Measurements from ENCODE around the gene TUBGCP2.

Gene TUBGCP2

DNA sequence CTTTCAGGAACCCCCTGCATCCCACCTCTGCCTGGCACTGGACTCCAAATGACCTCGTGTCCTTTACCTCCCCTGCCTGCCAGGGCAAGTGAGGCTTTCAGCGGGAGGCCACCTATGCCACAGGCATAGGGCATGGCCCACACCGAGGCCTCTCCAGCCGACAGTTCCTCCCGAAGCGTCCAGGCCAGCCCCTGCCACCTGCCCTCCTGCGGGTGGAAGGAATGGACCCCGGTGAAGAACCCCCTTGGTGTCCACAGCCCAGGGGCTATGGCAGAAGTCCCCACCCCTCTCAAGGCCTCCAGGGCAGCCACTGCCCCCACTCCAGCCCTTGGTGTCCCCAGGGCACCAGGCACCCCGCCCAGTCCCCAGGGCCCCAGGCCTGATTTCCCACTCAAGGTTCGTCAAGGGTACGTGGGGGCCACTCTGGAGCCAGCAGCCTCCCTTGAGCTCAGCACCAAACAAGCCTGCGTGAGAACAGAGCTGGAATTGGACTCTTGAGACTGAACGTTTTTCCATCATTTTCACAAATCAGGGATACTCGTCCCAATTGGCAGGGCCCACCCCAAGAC lies 46.1 kb upstream of the TUBGCP2 start:
- no peak for DNase-seq (ENCODE audit: low read depth)
- in situ Hi-C loops (cut with HindIII; ENCODE audit: low sequenced_read_pairs): no loop called here
- no peak overlapping the region for H3K4me3 ChIP-seq (ENCODE audit: low read depth, low read length)
- TF ChIP-seq, protein P1, sequence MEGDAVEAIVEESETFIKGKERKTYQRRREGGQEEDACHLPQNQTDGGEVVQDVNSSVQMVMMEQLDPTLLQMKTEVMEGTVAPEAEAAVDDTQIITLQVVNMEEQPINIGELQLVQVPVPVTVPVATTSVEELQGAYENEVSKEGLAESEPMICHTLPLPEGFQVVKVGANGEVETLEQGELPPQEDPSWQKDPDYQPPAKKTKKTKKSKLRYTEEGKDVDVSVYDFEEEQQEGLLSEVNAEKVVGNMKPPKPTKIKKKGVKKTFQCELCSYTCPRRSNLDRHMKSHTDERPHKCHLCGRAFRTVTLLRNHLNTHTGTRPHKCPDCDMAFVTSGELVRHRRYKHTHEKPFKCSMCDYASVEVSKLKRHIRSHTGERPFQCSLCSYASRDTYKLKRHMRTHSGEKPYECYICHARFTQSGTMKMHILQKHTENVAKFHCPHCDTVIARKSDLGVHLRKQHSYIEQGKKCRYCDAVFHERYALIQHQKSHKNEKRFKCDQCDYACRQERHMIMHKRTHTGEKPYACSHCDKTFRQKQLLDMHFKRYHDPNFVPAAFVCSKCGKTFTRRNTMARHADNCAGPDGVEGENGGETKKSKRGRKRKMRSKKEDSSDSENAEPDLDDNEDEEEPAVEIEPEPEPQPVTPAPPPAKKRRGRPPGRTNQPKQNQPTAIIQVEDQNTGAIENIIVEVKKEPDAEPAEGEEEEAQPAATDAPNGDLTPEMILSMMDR (IDR thresholded peaks at IDR 0.05; ENCODE audit: low read depth, low read length, missing control alignments): no peak

DNA sequence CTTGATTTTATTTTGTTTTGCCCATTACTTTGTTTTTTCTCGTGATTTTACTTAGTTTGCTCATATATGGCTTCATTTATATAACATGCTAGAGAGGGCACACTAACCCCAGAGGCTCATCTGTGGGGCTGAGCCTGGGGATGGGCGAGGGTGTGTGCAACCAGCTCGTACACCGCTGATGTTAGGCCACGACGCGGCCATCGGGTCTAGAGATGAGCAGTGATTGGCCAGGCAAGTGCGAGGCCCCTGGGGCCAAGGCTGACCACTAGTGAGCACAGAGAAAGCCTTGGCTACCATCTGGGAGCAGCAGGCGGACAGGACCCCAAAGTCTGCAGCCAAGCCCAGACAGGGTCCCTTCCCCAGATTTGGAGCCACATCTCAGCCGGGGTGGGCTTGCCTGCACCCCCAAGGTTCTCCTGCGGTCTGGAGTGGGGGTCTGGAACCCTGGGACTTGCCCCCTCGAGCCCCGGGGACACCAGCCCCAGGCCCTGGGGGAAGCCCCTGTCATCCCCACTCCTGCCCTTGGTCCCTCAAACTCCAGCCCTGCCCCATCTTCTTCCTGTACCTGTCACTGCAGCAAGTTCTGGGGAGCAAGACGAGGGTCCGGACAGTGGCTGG lies 45.4 kb upstream of the TUBGCP2 start:
- in situ Hi-C loops (cut with HindIII; ENCODE audit: low sequenced_read_pairs): no loop called here
- TF ChIP-seq, protein P1 (IDR thresholded peaks at IDR 0.05; ENCODE audit: low read depth, low read length, missing control alignments): no peak
- no peak overlapping the region for H3K4me3 ChIP-seq (ENCODE audit: low read depth, low read length)
- no peak for DNase-seq (ENCODE audit: low read depth)

DNA sequence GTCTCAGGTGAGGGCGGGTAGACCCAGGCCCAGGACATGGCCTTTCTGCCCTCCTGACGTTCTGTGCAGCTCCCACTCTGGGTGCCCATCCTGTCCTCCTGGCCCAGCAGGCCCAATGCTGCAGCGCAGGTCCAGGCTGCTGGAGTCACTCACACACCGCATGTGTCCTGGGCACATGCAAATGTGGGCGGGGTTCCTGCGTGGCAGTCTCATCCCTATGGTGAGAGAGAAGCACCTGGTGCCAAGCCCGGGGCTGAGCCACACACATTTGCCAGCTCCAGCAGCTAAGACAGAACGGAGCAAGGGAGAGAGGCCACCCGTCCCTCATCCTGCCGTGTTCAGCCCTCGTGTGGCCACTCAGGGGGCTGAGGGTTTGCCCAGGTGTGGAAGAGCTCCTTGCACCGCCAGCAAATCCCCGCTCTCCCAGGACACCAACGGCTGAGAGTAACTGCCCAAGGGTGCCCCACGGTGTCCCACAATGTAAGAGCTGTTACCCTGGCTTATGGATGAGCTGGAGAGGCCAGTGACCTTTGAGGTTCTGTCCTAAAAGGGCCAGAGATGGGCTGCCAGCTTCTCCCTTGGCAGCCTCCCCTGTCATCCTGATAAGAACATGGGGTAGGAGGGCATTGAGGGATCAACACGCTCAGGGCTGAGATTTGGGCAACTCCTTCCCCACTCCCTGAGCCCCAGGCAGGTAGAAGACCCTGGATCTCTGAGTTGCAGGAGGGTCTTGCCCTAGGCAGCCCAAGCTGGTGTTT lies 44.7 kb upstream of the TUBGCP2 start:
- DNase-seq (ENCODE audit: low read depth): no peak
- TF ChIP-seq, protein P1 (IDR thresholded peaks at IDR 0.05; ENCODE audit: low read depth, low read length, missing control alignments): no peak
- H3K4me3 ChIP-seq (ENCODE audit: low read depth, low read length): no peak overlapping the region
- in situ Hi-C loops (cut with HindIII; ENCODE audit: low sequenced_read_pairs): no loop called here

DNA sequence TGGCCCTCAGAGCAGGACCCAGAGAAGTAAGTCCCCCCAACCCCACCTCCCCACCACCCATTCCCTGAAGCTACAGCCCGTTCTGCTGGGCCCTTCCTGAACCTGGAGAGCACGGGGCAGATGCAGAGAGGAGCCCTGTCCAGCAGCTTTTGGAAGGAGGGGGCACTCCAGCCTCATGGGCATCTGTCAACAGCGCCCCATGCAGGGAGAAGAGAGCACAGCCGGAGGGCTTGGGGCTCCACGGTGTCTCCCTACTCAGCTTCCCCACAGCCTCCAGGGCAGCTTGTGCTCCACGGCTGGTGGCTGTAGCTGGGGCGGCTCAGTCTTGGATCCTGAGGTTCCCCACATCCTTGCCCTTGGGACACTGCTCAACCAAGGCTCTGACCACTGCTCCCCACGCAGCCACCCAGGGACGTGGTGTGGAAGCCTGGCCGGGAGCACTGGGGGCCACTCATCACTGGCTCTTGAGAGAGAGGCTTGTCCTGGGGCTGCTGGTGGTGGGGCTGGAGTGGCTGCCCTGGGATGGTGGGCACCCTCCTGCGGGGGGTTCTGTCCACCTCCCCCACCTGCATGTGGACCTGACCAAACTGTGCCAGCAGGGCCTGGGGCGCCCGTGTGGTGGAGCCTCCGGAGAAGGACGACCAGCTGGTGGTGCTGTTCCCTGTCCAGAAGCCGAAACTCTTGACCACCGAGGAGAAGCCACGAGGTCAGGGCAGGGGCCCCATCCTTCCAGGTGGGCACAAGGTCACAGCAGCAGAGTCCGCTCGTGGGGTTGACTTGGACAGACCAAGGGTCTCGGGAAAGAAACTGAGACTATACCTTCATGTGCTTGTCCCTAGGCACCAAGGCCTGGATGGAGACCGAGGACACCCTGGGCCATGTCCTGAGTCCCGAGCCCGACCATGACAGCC lies 43.0 kb upstream of the TUBGCP2 start:
- in situ Hi-C loops (cut with HindIII; ENCODE audit: low sequenced_read_pairs): no loop called here
- TF ChIP-seq, protein P1 (IDR thresholded peaks at IDR 0.05; ENCODE audit: low read depth, low read length, missing control alignments): no peak
- no peak for DNase-seq (ENCODE audit: low read depth)
- no peak overlapping the region for H3K4me3 ChIP-seq (ENCODE audit: low read depth, low read length)

DNA sequence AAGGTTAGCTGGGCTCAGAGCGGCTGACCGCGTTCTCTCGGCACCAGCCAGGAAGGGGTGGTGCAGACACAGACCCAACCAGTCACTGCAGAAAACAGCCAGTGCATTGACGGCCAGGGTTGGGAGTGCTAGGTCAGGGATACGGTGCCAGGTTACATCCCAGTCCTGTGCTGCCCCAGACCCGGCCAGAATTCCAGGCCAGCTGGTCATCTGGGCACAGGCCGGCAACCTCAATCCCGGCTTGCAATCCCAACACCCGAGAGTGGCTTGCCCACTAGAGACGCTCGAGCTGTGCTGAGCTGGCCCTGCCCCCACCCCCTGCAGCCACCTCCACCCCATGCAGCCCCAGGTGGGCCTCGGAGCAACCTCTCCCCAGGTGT lies 42.3 kb upstream of the TUBGCP2 start:
- in situ Hi-C loops (cut with HindIII; ENCODE audit: low sequenced_read_pairs): no loop called here
- H3K4me3 ChIP-seq (ENCODE audit: low read depth, low read length): no peak overlapping the region
- TF ChIP-seq, protein P1 (IDR thresholded peaks at IDR 0.05; ENCODE audit: low read depth, low read length, missing control alignments): no peak
- DNase-seq (ENCODE audit: low read depth): no peak

DNA sequence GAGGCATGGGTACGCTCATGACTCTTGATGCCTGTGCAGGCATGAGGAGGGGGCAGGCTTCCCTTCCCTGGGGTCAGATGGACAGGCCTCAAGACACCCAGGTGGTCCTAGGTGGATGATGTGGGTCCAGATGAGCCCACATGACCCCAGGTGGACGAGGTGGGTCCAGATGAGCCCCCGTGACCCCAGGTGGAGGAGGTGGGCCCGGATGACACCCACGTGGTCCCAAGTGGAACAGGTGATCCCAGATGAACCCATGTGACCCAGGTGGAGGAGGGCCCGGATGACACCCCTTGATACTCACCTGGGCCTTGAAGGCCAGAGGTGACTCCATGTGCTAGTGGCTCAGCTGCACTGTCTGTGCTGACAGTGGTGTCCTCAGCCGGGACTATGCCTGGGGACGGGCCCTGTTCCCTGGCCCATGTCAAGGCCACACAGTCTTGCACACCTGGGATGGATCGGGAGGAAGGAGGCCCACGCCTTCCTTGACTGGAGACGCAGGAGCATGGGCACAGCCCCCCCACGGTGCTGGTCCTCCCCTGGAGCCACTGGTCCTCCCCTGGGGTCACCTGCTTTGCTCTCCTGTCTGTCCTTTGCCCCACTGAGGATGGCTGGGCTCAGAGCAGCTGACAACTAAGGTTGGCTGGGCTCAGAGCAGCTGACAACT lies 41.7 kb upstream of the TUBGCP2 start:
- in situ Hi-C loops (cut with HindIII; ENCODE audit: low sequenced_read_pairs): no loop called here
- TF ChIP-seq, protein P1 (IDR thresholded peaks at IDR 0.05; ENCODE audit: low read depth, low read length, missing control alignments): no peak
- no peak overlapping the region for H3K4me3 ChIP-seq (ENCODE audit: low read depth, low read length)
- DNase-seq (ENCODE audit: low read depth): no peak
